Ascending aorta (tissue), 2 donors: ENCODE measurements around the gene CLEC2D. TPM values are rescaled to one million over a fixed set of nuclear protein-coding genes. Genes with fewer than 3 reads are reported as not detected.
A peak's percentile ranks its signal among the peaks of the same experiment; 100 is the strongest.
"Not testable (repeated sequence)": the region's sequence is repeated elsewhere in the genome, so short reads cannot be mapped to it uniquely, and the experiment has no call there.

Experiments used
- DNase-seq, 2 donors: peaks; one replicate each; pipeline ENCODE4 v3.0.0-alpha.2; 2019; ENCODE audit warnings: low spot score in 2 of 2
- H3K27ac ChIP-seq, 2 donors: fragments of 200-600 bp; sonication (generic); one replicate each; pipeline ENCODE4 v1.5.1; 2016 to 2017; ENCODE audit warnings: mild to moderate bottlenecking in 1 of 2
- H3K27me3 ChIP-seq: fragments of 200-600 bp; sonication (generic); one replicate; pipeline ENCODE4 v1.5.1; 2017
- H3K36me3 ChIP-seq, 2 donors: fragments of 200-600 bp; sonication (generic); one replicate each; pipeline ENCODE4 v1.5.1; 2016
- H3K4me1 ChIP-seq, 2 donors: fragments of 200-600 bp; sonication (generic); one replicate each; pipeline ENCODE4 v1.5.1; 2016 to 2017; ENCODE audit warnings: mild to moderate bottlenecking in 1 of 2
- H3K4me3 ChIP-seq, 2 donors: fragments of 200-600 bp; sonication (generic); one replicate each; pipeline ENCODE4 v1.5.1; 2016 to 2017; ENCODE audit warnings: mild to moderate bottlenecking in 1 of 2
- H3K9me3 ChIP-seq, 2 donors: fragments of 200-600 bp; sonication (generic); one replicate each; pipeline ENCODE4 v1.5.1; 2016
- intact Hi-C: fragments of 100-400 bp; cut with DNase I; formaldehyde crosslinking; loops from one replicate; pipeline ENCODE4 v1.15.1; 2023
- total RNA-seq: library from RNA; depleted of rRNA; stranded (reverse); fragments of >200 nt; gene quantifications from one replicate; pipeline ENCODE4 v1.1.0, GENCODE V29; 2016
- TF ChIP-seq, protein P1 (sequence below), 3 experiments: fragments of 200-600 bp in 2 of 3; fragments of 450-650 bp in 1 of 3; sonication (generic) in 2 of 3; IDR thresholded peaks; one replicate each; pipeline ENCODE4 v1.5.1; 2016 to 2019; ENCODE audit warnings: antibody characterized with exemption in 3 of 3, mild to moderate bottlenecking in 1 of 3, moderate library complexity in 1 of 3

CLEC2D gene
- total RNA-seq, 1 donor from 2014 or later, result not detected

DNA sequence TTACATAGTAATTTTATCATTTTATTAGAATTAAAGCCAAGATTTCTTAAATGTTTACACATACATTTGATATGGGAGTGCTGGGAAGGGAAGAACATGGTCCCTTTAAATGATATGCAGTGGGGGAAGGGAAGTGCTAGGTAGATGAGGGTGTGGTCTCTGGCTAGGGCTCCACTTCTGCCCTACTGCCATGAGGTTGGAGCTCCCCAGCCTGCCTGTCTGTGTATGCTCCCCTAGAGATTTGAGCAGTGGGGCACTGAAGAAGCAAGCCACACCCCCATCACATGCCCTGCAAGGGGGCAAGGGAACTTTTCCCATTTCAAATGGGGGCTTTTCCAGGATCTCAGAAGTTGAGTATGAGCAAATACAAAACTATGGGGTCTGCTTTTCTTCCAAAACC, 37.8 kb downstream of the CLEC2D start:
- intact Hi-C loops, result no loop called here
- no peaks in the 10 kb centered on the region for H3K4me1 ChIP-seq
- TF ChIP-seq, protein P1, sequence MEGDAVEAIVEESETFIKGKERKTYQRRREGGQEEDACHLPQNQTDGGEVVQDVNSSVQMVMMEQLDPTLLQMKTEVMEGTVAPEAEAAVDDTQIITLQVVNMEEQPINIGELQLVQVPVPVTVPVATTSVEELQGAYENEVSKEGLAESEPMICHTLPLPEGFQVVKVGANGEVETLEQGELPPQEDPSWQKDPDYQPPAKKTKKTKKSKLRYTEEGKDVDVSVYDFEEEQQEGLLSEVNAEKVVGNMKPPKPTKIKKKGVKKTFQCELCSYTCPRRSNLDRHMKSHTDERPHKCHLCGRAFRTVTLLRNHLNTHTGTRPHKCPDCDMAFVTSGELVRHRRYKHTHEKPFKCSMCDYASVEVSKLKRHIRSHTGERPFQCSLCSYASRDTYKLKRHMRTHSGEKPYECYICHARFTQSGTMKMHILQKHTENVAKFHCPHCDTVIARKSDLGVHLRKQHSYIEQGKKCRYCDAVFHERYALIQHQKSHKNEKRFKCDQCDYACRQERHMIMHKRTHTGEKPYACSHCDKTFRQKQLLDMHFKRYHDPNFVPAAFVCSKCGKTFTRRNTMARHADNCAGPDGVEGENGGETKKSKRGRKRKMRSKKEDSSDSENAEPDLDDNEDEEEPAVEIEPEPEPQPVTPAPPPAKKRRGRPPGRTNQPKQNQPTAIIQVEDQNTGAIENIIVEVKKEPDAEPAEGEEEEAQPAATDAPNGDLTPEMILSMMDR (IDR thresholded peaks at IDR 0.05), result no peak
- DNase-seq, result no peak
- H3K9me3 ChIP-seq, result peaks cover 0 to 3% of the 10 kb centered on the region in 2 donors
- H3K27me3 ChIP-seq, result no peaks in the 10 kb centered on the region
- H3K27ac ChIP-seq, result no peak overlapping the region
- H3K36me3 ChIP-seq, result no peaks in the 10 kb centered on the region
- H3K4me3 ChIP-seq, result no peak overlapping the region

DNA sequence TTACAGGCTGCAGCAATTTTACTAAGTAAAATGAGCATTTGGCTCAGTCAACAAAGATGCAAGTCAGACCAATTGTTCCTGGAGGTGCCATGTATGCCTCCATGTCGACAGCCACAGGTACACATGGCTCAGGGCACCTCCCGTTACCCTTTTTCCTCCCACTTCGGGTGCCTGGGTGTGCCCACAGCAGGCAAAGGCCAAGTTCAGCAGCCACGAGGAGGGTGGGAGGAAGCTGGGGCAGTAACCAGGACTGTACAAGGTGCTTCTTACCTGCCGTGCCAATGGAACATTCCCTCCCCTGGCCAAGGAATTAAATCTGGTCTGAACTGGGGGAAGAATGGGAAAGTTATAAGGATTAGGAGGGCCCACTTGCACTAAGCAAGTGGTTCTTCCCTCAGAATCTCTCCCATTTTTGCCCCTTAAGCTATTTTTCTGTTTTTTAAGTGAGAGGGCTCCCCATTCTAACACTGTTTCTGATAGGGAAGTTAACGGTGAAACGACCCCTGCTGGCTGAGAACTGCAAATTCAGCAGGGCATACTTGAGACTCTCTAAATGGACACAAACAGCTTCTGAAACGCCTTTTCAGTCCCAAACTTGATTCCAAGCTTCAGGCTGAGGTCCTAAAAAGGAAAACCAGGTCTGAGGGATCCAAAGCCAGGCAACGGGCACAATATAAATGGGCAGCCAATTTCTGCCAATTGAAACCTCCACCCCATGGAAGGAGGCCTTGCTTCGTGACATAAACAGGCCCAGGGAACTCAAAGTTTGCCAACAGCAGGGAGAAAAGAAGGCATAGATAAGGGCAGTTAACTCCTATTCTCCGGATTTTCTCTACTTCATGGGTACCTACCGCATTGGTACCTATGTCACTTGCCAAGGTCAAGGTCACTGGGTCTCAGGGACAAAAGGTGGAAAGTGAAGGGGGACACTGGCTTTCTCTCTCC, 38.6 kb downstream of the CLEC2D start:
- TF ChIP-seq, protein P1 (IDR thresholded peaks at IDR 0.05), result peak; percentile 23 to 57 (median 38)
- H3K4me1 ChIP-seq, result no peaks in the 10 kb centered on the region
- H3K27ac ChIP-seq, result no peak overlapping the region
- intact Hi-C loops, result no loop called here
- no peaks in the 10 kb centered on the region for H3K36me3 ChIP-seq
- no peak for DNase-seq
- H3K9me3 ChIP-seq, result peaks cover 0 to 3% of the 10 kb centered on the region in 2 donors
- H3K27me3 ChIP-seq, result no peaks in the 10 kb centered on the region
- no peak overlapping the region for H3K4me3 ChIP-seq

GRCh38 chr12:9708853-9709252, 39.3 kb downstream of the CLEC2D start:
- no peak for DNase-seq
- intact Hi-C loops, result no loop called here

GRCh38 chr12:9710584-9711375, 41.3 kb downstream of the CLEC2D start:
- Histone ChIP-seq H3K27me3 (no peaks in the 10 kb centered on the region), H3K36me3 (no peaks in the 10 kb centered on the region), H3K9me3 (no peaks in the 10 kb centered on the region), H3K4me3 (no peak overlapping the region), H3K27ac (no peak overlapping the region), H3K4me1 (no peaks in the 10 kb centered on the region)
- no peak for DNase-seq
- intact Hi-C loops, result no loop called here
- TF ChIP-seq, protein P1 (IDR thresholded peaks at IDR 0.05), result no peak

More at GRCh38 chr12:9708853-9709252, 39.3 kb downstream of the CLEC2D start:
- Histone ChIP-seq H3K4me3 (no peak overlapping the region), H3K27ac (no peak overlapping the region), H3K4me1 (no peaks in the 10 kb centered on the region), H3K9me3 (peaks cover 0 to 3% of the 10 kb centered on the region in 2 donors), H3K27me3 (no peaks in the 10 kb centered on the region), H3K36me3 (no peaks in the 10 kb centered on the region)
- TF ChIP-seq, protein P1 (IDR thresholded peaks at IDR 0.05), result no peak

- Histone ChIP-seq H3K9me3 (no peaks in the 10 kb centered on the region), H3K4me3 (no peak overlapping the region), H3K36me3 (no peaks in the 10 kb centered on the region), H3K27ac (no peak overlapping the region), H3K4me1 (no peaks in the 10 kb centered on the region), H3K27me3 (no peaks in the 10 kb centered on the region)
- intact Hi-C loops, result no loop called here
- DNase-seq, result no peak
- TF ChIP-seq, protein P1 (IDR thresholded peaks at IDR 0.05), result no peak
These were observed 42.2 kb downstream of the CLEC2D start for GRCh38 chr12:9711664-9712063.

DNA sequence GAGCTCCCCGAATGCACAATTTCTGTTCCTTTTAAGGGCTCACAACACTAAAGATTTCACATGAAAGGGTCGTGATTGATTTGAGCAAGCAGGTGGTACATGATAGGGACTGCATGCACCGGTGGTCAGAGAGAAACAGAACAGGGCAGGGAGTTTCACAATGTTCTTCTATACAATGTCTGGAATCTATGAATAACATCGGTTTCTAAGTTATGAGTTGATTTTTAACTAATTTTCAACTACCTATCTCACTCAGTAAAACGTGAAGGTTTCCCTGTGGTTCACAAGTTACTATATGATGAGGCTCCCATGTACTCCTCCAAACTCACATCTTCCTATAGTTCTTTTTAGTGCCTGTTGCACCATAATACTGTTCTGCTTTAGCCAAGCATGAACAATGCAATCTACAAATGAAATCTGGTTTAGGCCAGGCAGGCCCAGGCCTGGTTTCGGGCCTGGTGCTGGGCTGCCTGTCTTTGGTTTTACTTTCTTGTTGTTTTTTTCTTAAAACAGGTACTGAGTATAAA, 43.6 kb downstream of the CLEC2D start:
- intact Hi-C loops, DNase-seq, H3K36me3 ChIP-seq, H3K27ac ChIP-seq, H3K4me1 ChIP-seq, H3K27me3 ChIP-seq, H3K9me3 ChIP-seq, H3K4me3 ChIP-seq: not testable (repeated sequence)
